K562 (cell line): ENCODE data around the gene ANO9. TPM values are rescaled to one million over a fixed set of nuclear protein-coding genes. Genes with fewer than 3 reads are reported as not detected.
A peak's percentile ranks its signal among the peaks of the same experiment; 100 is the strongest.

Experiments used
- ARHGAP35 ChIP-seq: fragments of 450-650 bp; IDR thresholded peaks from 2 replicates; pipeline ENCODE4 v1.6.1; 2018; ENCODE audit not compliant: partially characterized antibody
- BRF2 ChIP-seq: IDR thresholded peaks from 3 replicates; pipeline ENCODE4 v1.6.1; 2011; ENCODE audit warnings: borderline replicate concordance, mild to moderate bottlenecking; ENCODE audit not compliant: insufficient read length, insufficient read depth
- CBFA2T3 ChIP-seq: fragments of 450-650 bp; IDR thresholded peaks from 2 replicates; pipeline ENCODE4 v1.6.1; 2017
- CREM ChIP-seq: IDR thresholded peaks from 2 replicates; pipeline ENCODE4 v1.6.1; 2014; ENCODE audit warnings: antibody characterized with exemption, low read depth
- CSDE1 ChIP-seq, 2 experiments: fragments of 450-650 bp; IDR thresholded peaks; 2 replicates each; pipeline ENCODE4 v1.6.1; 2016; ENCODE audit warnings: mild to moderate bottlenecking in 1 of 2
- DLX4 ChIP-seq: fragments of 250-450 bp; sonication (Bioruptor Pico); IDR thresholded peaks from 2 replicates; pipeline ENCODE4 v1.6.1; 2021; ENCODE audit warnings: mild to moderate bottlenecking
- E2F1 ChIP-seq: sonication (generic); formaldehyde crosslinking; IDR thresholded peaks from 2 replicates; pipeline ENCODE4 v1.8.1; 2023; ENCODE audit warnings: mild to moderate bottlenecking, missing genetic modification reagents, moderate library complexity
- E4F1 ChIP-seq: fragments of 250-450 bp; sonication (Bioruptor Pico); IDR thresholded peaks from 2 replicates; pipeline ENCODE4 v1.5.0; 2021; ENCODE audit warnings: mild to moderate bottlenecking, borderline replicate concordance
- ELF1 ChIP-seq: fragments of 200-800 bp; sonication (Bioruptor generic); IDR thresholded peaks from 2 replicates; pipeline ENCODE4 v1.6.1; 2016; ENCODE audit warnings: missing genetic modification characterization, missing compliant biosample characterization
- GTF2A2 ChIP-seq: IDR thresholded peaks from 2 replicates; pipeline ENCODE4 v1.6.1; 2016; ENCODE audit warnings: mild to moderate bottlenecking, missing genetic modification characterization, missing compliant biosample characterization
- KDM1A ChIP-seq, 2 experiments: fragments of 450-650 bp; IDR thresholded peaks; 2 replicates each; pipeline ENCODE4 v1.6.1; 2016; ENCODE audit warnings: mild to moderate bottlenecking in 2 of 2
- MBD2 ChIP-seq: sonication (generic); IDR thresholded peaks from 2 replicates; pipeline ENCODE4 v1.6.1; 2016; ENCODE audit warnings: low read depth, borderline replicate concordance
- MCM5 ChIP-seq: fragments of 450-650 bp; IDR thresholded peaks from 2 replicates; pipeline ENCODE4 v1.6.1; 2016; ENCODE audit warnings: low read depth
- RFX7 ChIP-seq: fragments of 250-450 bp; sonication (Bioruptor Pico); IDR thresholded peaks from 2 replicates; pipeline ENCODE4 v1.5.1; 2021; ENCODE audit warnings: mild to moderate bottlenecking
- RHOXF2B ChIP-seq: fragments of 250-450 bp; sonication (Bioruptor Pico); conservative IDR thresholded peaks from 2 replicates; pipeline ENCODE4 v1.5.1; 2021
- SPI1 ChIP-seq: IDR thresholded peaks from 2 replicates; pipeline ENCODE4 v1.6.1; 2011; ENCODE audit warnings: low read depth, low read length, control low read depth, borderline replicate concordance
- SREBF1 ChIP-seq: fragments of 150-350 bp; IDR thresholded peaks from 2 replicates; pipeline ENCODE4 v1.6.1; 2014; ENCODE audit warnings: antibody characterized with exemption, low read depth, low read length, borderline replicate concordance
- TSC22D4 ChIP-seq: fragments of 450-650 bp; IDR thresholded peaks from 2 replicates; pipeline ENCODE4 v1.6.1; 2016; ENCODE audit warnings: missing genetic modification characterization, missing biosample characterization, control low read depth
- YBX1 ChIP-seq: fragments of 450-650 bp; IDR thresholded peaks from 2 replicates; pipeline ENCODE4 v1.7.1; 2016; ENCODE audit warnings: mild to moderate bottlenecking
- ZBTB26 ChIP-seq: fragments of 450-650 bp; formaldehyde crosslinking; IDR thresholded peaks from 2 replicates; pipeline ENCODE4 v1.4.0; 2022; ENCODE audit warnings: missing genetic modification characterization
- ZBTB8A ChIP-seq: fragments of 450-650 bp; IDR thresholded peaks from 2 replicates; pipeline ENCODE4 v1.6.1; 2018; ENCODE audit warnings: mild to moderate bottlenecking, moderate library complexity; ENCODE audit not compliant: partially characterized antibody
- ZNF140 ChIP-seq: fragments of 250-450 bp; sonication (Bioruptor Pico); IDR thresholded peaks from 2 replicates; pipeline ENCODE4 v1.8.0; 2021; ENCODE audit warnings: moderate library complexity, mild to moderate bottlenecking, inconsistent platforms
- ZNF79 ChIP-seq: fragments of 250-450 bp; sonication (Bioruptor Pico); IDR thresholded peaks from 2 replicates; pipeline ENCODE4 v1.4.0; 2020; ENCODE audit warnings: low read depth, mild to moderate bottlenecking, moderate library complexity
- ZZZ3 ChIP-seq: fragments of 450-650 bp; IDR thresholded peaks from 2 replicates; pipeline ENCODE4 v1.6.1; 2016; ENCODE audit warnings: antibody characterized with exemption, mild to moderate bottlenecking, moderate library complexity
- polyA plus RNA-seq, 8 experiments: library from polyadenylated mRNA; depleted of rRNA in 4 of 8; stranded (reverse) in 5 of 8; unstranded in 3 of 8; fragments of >200 nt; fragmentation: Nextera tagmentation in 2 of 8; fragmentation: Illumina TruSeq in 1 of 8; extraction: Ambion mirVana in 2 of 8; extraction: Trizol in 1 of 8; gene quantifications; 2 replicates each; pipeline versions ENCODE4 v1.2.1 to v1.2.3, GENCODE V29; 2011 to 2014; ENCODE audit warnings: inconsistent platforms in 1 of 8, missing spikeins in 1 of 8
- total RNA-seq, 7 experiments: library from RNA; depleted of rRNA in 6 of 7; stranded (reverse); fragments of >200 nt in 6 of 7; fragmentation: Illumina TruSeq in 2 of 7; extraction: Trizol in 2 of 7; gene quantifications; 2 replicates each; pipeline versions ENCODE4 v1.2.1 to v1.2.3, GENCODE V29; 2011 to 2021; ENCODE audit warnings: low replicate concordance in 1 of 7

ANO9 gene
- total and polyA plus RNA-seq, 9 of the 15 experiments (the other 6 are each of a cell fraction or from before 2014, with no cell fraction given): 0.20 to 14.5 (median 4.5) TPM

GRCh38 chr11:460331-461199, 18.8 kb upstream of the ANO9 start (continued):
- no peak; a peak in 1 of 4 replicates for TF ChIP-seq KDM1A (IDR thresholded peaks at IDR 0.05)
- TF ChIP-seq MBD2: 0 out of 2 replicates have a peak, but pooled peaks have one; percentile 60
- TF ChIP-seq BRF2: no peak
- TF ChIP-seq CBFA2T3: peak; percentile 91
- no peak for TF ChIP-seq E4F1 (CRISPR knock-in tag)
- no peak for TF ChIP-seq ZBTB26 (CRISPR knock-in tag)
- no peak for TF ChIP-seq SPI1
- TF ChIP-seq MCM5: no peak
- TF ChIP-seq TSC22D4 (tag): no peak
- TF ChIP-seq E2F1: no peak
- TF ChIP-seq ARHGAP35: no peak
- no peak for TF ChIP-seq DLX4 (CRISPR knock-in tag)
- no peak for TF ChIP-seq ZNF140
- TF ChIP-seq RFX7 (CRISPR knock-in tag): no peak
- TF ChIP-seq CREM: peak; percentile 69; the same call in 1 of the 2 replicates
- no peak for TF ChIP-seq SREBF1
- TF ChIP-seq YBX1: no peak
- TF ChIP-seq ZZZ3: no peak
- TF ChIP-seq ELF1 (tag): no peak
- no peak for TF ChIP-seq GTF2A2 (tag)
- no peak for TF ChIP-seq ZNF79 (CRISPR knock-in tag)
- TF ChIP-seq RHOXF2B (CRISPR knock-in tag): no peak
- TF ChIP-seq ZBTB8A: no peak
- TF ChIP-seq CSDE1 (IDR thresholded peaks at IDR 0.05): no peak
